HEK293T (cell line): ENCODE measurements around the gene ATP8A2.

Experiments used
- ARNT ChIP-seq: fragments of 450-650 bp; IDR thresholded peaks from 2 replicates; pipeline ENCODE4 v1.6.1; 2017; ENCODE audit warnings: mild to moderate bottlenecking
- BHLHE40 ChIP-seq: fragments of 450-650 bp; IDR thresholded peaks from 2 replicates; pipeline ENCODE4 v1.6.1; 2016; ENCODE audit warnings: mild to moderate bottlenecking, moderate library complexity, borderline replicate concordance
- FOXA1 ChIP-seq: fragments of 450-650 bp; IDR thresholded peaks from 2 replicates; pipeline ENCODE4 v1.6.1; 2016; ENCODE audit warnings: mild to moderate bottlenecking
- FOXK2 ChIP-seq: fragments of 450-650 bp; IDR thresholded peaks from 2 replicates; pipeline ENCODE4 v1.6.1; 2016; ENCODE audit warnings: mild to moderate bottlenecking
- FOXM1 ChIP-seq: fragments of 450-650 bp; IDR thresholded peaks from 2 replicates; pipeline ENCODE4 v1.6.1; 2017; ENCODE audit warnings: mild to moderate bottlenecking, borderline replicate concordance
- HDGF ChIP-seq: fragments of 450-650 bp; IDR thresholded peaks from 2 replicates; pipeline ENCODE4 v1.6.1; 2017; ENCODE audit warnings: antibody characterized with exemption, borderline replicate concordance
- L3MBTL2 ChIP-seq: fragments of 450-650 bp; conservative IDR thresholded peaks from 2 replicates; pipeline ENCODE4 v1.6.1; 2016; ENCODE audit warnings: mild to moderate bottlenecking
- LEF1 ChIP-seq: fragments of 450-650 bp; IDR thresholded peaks from 2 replicates; pipeline ENCODE4 v1.6.1; 2017; ENCODE audit warnings: mild to moderate bottlenecking, borderline replicate concordance
- NFRKB ChIP-seq: fragments of 450-650 bp; IDR thresholded peaks from 2 replicates; pipeline ENCODE4 v1.6.1; 2016; ENCODE audit warnings: mild to moderate bottlenecking, moderate library complexity
- PKNOX1 ChIP-seq: fragments of 450-650 bp; IDR thresholded peaks from 2 replicates; pipeline ENCODE4 v1.6.1; 2016
- SUZ12 ChIP-seq: fragments of 450-650 bp; IDR thresholded peaks from 2 replicates; pipeline ENCODE4 v1.6.1; 2016; ENCODE audit warnings: mild to moderate bottlenecking
- TARDBP ChIP-seq: fragments of 450-650 bp; IDR thresholded peaks from 2 replicates; pipeline ENCODE4 v1.6.1; 2016

DNA sequence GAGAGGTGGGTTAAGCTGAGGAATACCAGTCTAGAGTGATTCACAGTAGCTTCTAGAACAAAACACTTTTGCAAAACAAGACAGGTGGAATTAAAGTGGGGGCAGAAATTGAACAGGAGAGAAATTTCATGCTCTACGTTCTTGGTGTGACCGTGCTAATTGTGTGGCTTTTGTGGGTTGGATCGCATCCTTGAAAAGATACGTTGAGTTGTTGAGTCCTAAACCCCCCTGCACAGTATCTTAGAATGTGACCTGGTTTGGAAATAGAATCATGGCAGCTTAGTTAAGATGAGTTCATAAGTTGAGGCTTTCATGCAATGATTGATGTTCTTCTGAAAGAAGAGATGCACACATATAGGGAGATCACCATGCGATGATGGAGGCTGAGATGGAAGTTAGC is 308.2 kb downstream of the ATP8A2 start:
- TF ChIP-seq PKNOX1 (no peak), HDGF (no peak), FOXK2 (no peak), FOXM1 (no peak), BHLHE40 (no peak), TARDBP (no peak), FOXA1 (no peak), SUZ12 (no peak), NFRKB (no peak), LEF1 (no peak), ARNT (no peak), L3MBTL2 (no peak)
